IMR-90 (cell line): Measurements from ENCODE around the gene NDST1. TPM values are rescaled to one million over a fixed set of nuclear protein-coding genes. Genes with fewer than 3 reads are reported as not detected.

Experiments used
- ATAC-seq: fragments of 200-7000 bp; cut with Tn5 transposase; 2 replicates; pipeline ENCODE4 v1.9.1; 2020; ENCODE audit warnings: low read depth, mild to moderate bottlenecking, moderate library complexity
- BruUV-seq: library from RNA; stranded (reverse); fragments of 400-500 nt; replicated peaks from 2 replicates; lab custom pipeline; 2021; lab: Mats Ljungman, UMichigan
- CTCF ChIA-PET: fragments of 300-600 bp; formaldehyde crosslinking; extraction: SDS; loops from one replicate; lab custom pipeline; 2021; ENCODE audit warnings: antibody characterized with exemption; lab: Yijun Ruan, JAX
- POLR2A ChIA-PET: fragments of 300-600 bp; sonication (Branson Sonifier 250); formaldehyde crosslinking; loops from one replicate; lab custom pipeline; 2022; ENCODE audit warnings: antibody characterized with exemption; ENCODE audit not compliant: unreplicated experiment; lab: Charles Lee
- DNase-seq: peaks from one replicate; pipeline ENCODE4 v3.0.0; 2013
- H2AFZ ChIP-seq: replicated peaks from 2 replicates; pipeline ENCODE3; 2013; ENCODE audit warnings: low read length, mild to moderate bottlenecking; ENCODE audit not compliant: poor library complexity
- H2AK5ac ChIP-seq: 2 replicates; pipeline ENCODE4 v1.6.1; 2013; ENCODE audit warnings: low read depth, low read length, inconsistent platforms
- H2AK9ac ChIP-seq: replicated peaks from 2 replicates; pipeline ENCODE3; 2013; ENCODE audit warnings: mild to moderate bottlenecking, low read depth, low read length, moderate library complexity; ENCODE audit not compliant: poor library complexity
- H2BK120ac ChIP-seq: 2 replicates; pipeline ENCODE4 v1.6.1; 2013; ENCODE audit warnings: low read depth, low read length, inconsistent platforms
- H2BK15ac ChIP-seq: 3 replicates; pipeline ENCODE4 v1.6.1; 2013; ENCODE audit warnings: low read depth, low read length, inconsistent platforms
- H2BK20ac ChIP-seq: 2 replicates; pipeline ENCODE4 v1.6.1; 2013; ENCODE audit warnings: low read depth, mild to moderate bottlenecking, inconsistent platforms, low read length, moderate library complexity
- H2BK5ac ChIP-seq: 2 replicates; pipeline ENCODE4 v1.6.1; 2013; ENCODE audit warnings: mild to moderate bottlenecking, low read depth, low read length, inconsistent platforms; ENCODE audit not compliant: poor library complexity, severe bottlenecking
- H3K14ac ChIP-seq: replicated peaks from 2 replicates; pipeline ENCODE4 v1.6.1; 2013; ENCODE audit warnings: low read depth, low read length, inconsistent platforms
- H3K18ac ChIP-seq: 2 replicates; pipeline ENCODE4 v1.6.1; 2013; ENCODE audit warnings: low read depth, low read length, control low read depth
- H3K23ac ChIP-seq: 2 replicates; pipeline ENCODE4 v1.6.1; 2013; ENCODE audit warnings: low read depth, low read length, inconsistent platforms
- H3K27ac ChIP-seq: 2 replicates; pipeline ENCODE4 v1.5.1; 2013; ENCODE audit warnings: mild to moderate bottlenecking, control low read depth, low read length; ENCODE audit not compliant: insufficient read depth
- H3K27me3 ChIP-seq: 2 replicates; pipeline ENCODE4 v1.6.1; 2013; ENCODE audit warnings: low read length; ENCODE audit not compliant: control insufficient read depth, insufficient read depth
- H3K36me3 ChIP-seq: 2 replicates; pipeline ENCODE4 v1.6.1; 2013; ENCODE audit warnings: low read length, mixed read lengths; ENCODE audit not compliant: control insufficient read depth, insufficient read depth
- H3K4ac ChIP-seq: 2 replicates; pipeline ENCODE4 v1.6.1; 2013; ENCODE audit warnings: low read depth, low read length, inconsistent platforms
- H3K4me1 ChIP-seq: 2 replicates; pipeline ENCODE4 v1.6.1; 2013; ENCODE audit warnings: low read length, mixed read lengths; ENCODE audit not compliant: control insufficient read depth, insufficient read depth
- H3K4me2 ChIP-seq: 2 replicates; pipeline ENCODE4 v1.6.1; 2013; ENCODE audit warnings: low read depth, mild to moderate bottlenecking, control low read depth, low read length, moderate library complexity
- H3K4me3 ChIP-seq: 2 replicates; pipeline ENCODE4 v1.5.1; 2013; ENCODE audit warnings: low read depth, mild to moderate bottlenecking, control low read depth, low read length, moderate library complexity; ENCODE audit not compliant: insufficient read depth
- H3K56ac ChIP-seq: 2 replicates; pipeline ENCODE4 v1.6.1; 2013; ENCODE audit warnings: low read length, inconsistent platforms; ENCODE audit not compliant: insufficient read depth; ENCODE audit errors: extremely low read depth
- H3K79me1 ChIP-seq, 2 experiments: 2 replicates each; pipeline ENCODE4 v1.6.1; 2013; ENCODE audit warnings: low read length in 2 of 2, inconsistent platforms in 1 of 2, low read depth in 1 of 2
- H3K9ac ChIP-seq: 2 replicates; pipeline ENCODE4 v1.6.1; 2013; ENCODE audit warnings: low read depth, low read length, control low read depth
- H3K9me1 ChIP-seq: 2 replicates; pipeline ENCODE4 v1.6.1; 2013; ENCODE audit warnings: low read length, inconsistent platforms; ENCODE audit not compliant: insufficient read depth
- H3K9me3 ChIP-seq: 2 replicates; pipeline ENCODE4 v1.6.1; 2013; ENCODE audit warnings: low read length; ENCODE audit not compliant: control insufficient read depth, insufficient read depth
- H4K20me1 ChIP-seq: 2 replicates; pipeline ENCODE4 v1.6.1; 2013; ENCODE audit warnings: low read length, inconsistent platforms; ENCODE audit not compliant: insufficient read depth
- H4K5ac ChIP-seq: 2 replicates; pipeline ENCODE4 v1.6.1; 2013; ENCODE audit warnings: mild to moderate bottlenecking, low read depth, low read length, control low read depth
- H4K8ac ChIP-seq, 2 experiments: 2 replicates each; pipeline ENCODE4 v1.6.1; 2013; ENCODE audit warnings: low read depth in 2 of 2, low read length in 2 of 2, control low read depth in 1 of 2, inconsistent platforms in 1 of 2
- H4K91ac ChIP-seq: 2 replicates; pipeline ENCODE4 v1.6.1; 2013; ENCODE audit warnings: low read depth, low read length, inconsistent platforms; ENCODE audit not compliant: insufficient read depth
- CEBPB ChIP-seq: IDR thresholded peaks from 2 replicates; pipeline ENCODE4 v1.6.1; 2012; ENCODE audit warnings: low read depth, low read length, improper control_type of control experiment
- CHD1 ChIP-seq: IDR thresholded peaks from 2 replicates; pipeline ENCODE4 v1.6.1; 2012; ENCODE audit warnings: low read depth, low read length, improper control_type of control experiment
- MAZ ChIP-seq: IDR thresholded peaks from 2 replicates; pipeline ENCODE4 v1.6.1; 2012; ENCODE audit warnings: low read depth, mild to moderate bottlenecking, low read length, improper control_type of control experiment, moderate library complexity, borderline replicate concordance
- MXI1 ChIP-seq: IDR thresholded peaks from 2 replicates; pipeline ENCODE4 v1.6.1; 2012; ENCODE audit warnings: low read depth, mild to moderate bottlenecking, low read length, moderate library complexity, borderline replicate concordance
- POLR2A ChIP-seq: IDR thresholded peaks from 2 replicates; pipeline ENCODE4 v1.6.1; 2012; ENCODE audit warnings: mild to moderate bottlenecking, low read depth, low read length
- RAD21 ChIP-seq: IDR thresholded peaks from 2 replicates; pipeline ENCODE4 v1.6.1; 2012; ENCODE audit warnings: low read length, improper control_type of control experiment
- RFX5 ChIP-seq: IDR thresholded peaks from 2 replicates; pipeline ENCODE4 v1.8.0; 2012; ENCODE audit warnings: low read depth, mild to moderate bottlenecking, low read length, moderate library complexity
- WGBS, 2 experiments: methylation state at CpG; one replicate each; pipeline versions ENCODE4 v1.1.5 to v1.1.7; 2013; ENCODE audit warnings: missing lambda C conversion rate in 2 of 2; ENCODE audit not compliant: insufficient read length in 1 of 2; ENCODE audit errors: extremely low coverage in 2 of 2; 5-methylcytosine and 5-hydroxymethylcytosine counted together
- dilution Hi-C: fragments of 300-500 bp; cut with HindIII; formaldehyde crosslinking; loops from one replicate; pipeline ENCODE4 v1.14.3; 2018; ENCODE audit warnings: low sequenced_read_pairs; ENCODE audit not compliant: unreplicated experiment
- in situ Hi-C: fragments of 300-500 bp; cut with MboI; formaldehyde crosslinking; loops from 3 replicates; pipeline ENCODE4 v1.14.3; 2019; ENCODE audit warnings: low sequenced_read_pairs, inconsistent platforms, mixed read lengths
- intact Hi-C: fragments of 100-400 bp; cut with micrococcal nuclease; formaldehyde crosslinking; loops from 2 replicates; pipeline ENCODE4 v1.10.0; 2022
- polyA plus RNA-seq, 3 experiments: library from polyadenylated mRNA; depleted of rRNA; stranded (reverse); fragments of >200 nt; gene quantifications; 2 replicates each; pipeline ENCODE4 v1.2.3, GENCODE V29; 2012; ENCODE audit warnings: low replicate concordance in 1 of 3
- total RNA-seq: library from RNA; depleted of rRNA; stranded (reverse); fragments of >200 nt; gene quantifications from 2 replicates; pipeline ENCODE4 v1.2.3, GENCODE V29; 2012
- TF ChIP-seq, protein P1 (sequence below): fragments of 150-350 bp; IDR thresholded peaks from 2 replicates; pipeline ENCODE4 v1.6.1; 2016; ENCODE audit warnings: low read depth, mild to moderate bottlenecking, low read length, moderate library complexity, borderline replicate concordance

The NDST1 gene
- total and polyA plus RNA-seq, 2 of the 4 experiments (the other 2 are of a cell fraction): 30.5 to 80.4 TPM

- no peak for TF ChIP-seq CEBPB
Observed at GRCh38 chr5:150574818-150575547, 67.1 kb downstream of the NDST1 start (continued).

DNA sequence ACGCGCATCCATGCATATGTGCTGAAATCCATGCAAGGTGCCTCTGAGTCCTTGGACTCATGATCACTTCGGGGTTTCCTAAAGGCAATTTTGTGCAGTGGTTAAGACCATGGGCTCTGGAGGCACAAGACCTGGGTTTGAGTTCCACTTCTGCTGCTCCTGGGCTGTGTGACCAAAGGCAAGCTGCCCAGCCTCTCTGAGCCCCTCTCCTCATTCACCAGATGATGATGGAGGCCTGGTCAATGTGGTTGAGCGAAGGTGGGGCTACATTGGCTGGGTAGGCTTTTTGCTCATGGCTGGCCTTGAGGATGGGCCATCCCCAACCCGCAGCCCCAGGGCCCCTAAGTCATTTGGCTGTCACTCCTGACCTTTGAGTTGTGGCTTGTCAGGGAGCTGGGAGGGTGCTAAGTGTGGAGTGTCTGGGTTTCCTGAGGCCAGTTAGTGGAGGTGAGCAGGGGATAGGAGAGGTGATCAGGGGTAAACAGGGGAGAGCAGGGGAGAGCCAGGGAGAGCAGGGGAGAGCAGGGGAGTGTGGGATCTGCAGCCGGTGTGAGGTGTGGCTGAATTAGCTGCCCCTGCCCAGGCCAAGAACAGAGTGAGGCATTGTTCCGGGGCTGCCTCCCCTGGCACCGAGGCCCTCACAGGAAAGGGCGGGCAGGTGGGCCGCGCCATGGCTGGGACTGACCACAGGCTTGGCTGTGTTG is 68.0 kb downstream of the NDST1 start:
- Histone ChIP-seq H3K27me3 (peaks cover 12% of the 10 kb centered on the region), H3K9ac (no peak overlapping the region), H2BK120ac (no peak overlapping the region), H2AFZ (no peak overlapping the region), H3K27ac (no peak overlapping the region), H2BK15ac (no peak overlapping the region), H4K5ac (no peak overlapping the region), H2BK5ac (no peak overlapping the region), H3K14ac (no peak overlapping the region), H2BK20ac (no peak overlapping the region), H3K4ac (no peak overlapping the region; the same call in 1 of the 2 replicates), H3K36me3 (no peaks in the 10 kb centered on the region), H4K8ac (no peak overlapping the region), H3K79me1 (no peaks in the 10 kb centered on the region), H3K9me1 (no peaks in the 10 kb centered on the region; the same call in 1 of the 2 replicates), H2AK9ac (no peak overlapping the region), H3K23ac (no peak overlapping the region), H4K91ac (no peak overlapping the region), H4K20me1 (no peaks in the 10 kb centered on the region), H3K4me1 (peaks cover 9% of the 10 kb centered on the region), H3K56ac (no peak overlapping the region), H3K4me3 (no peak overlapping the region), H2AK5ac (no peak overlapping the region), H3K4me2 (no peak overlapping the region), H3K18ac (no peak overlapping the region), H3K9me3 (no peaks in the 10 kb centered on the region)
- ATAC-seq: no peak
- intact Hi-C loops (no loop called here), dilution Hi-C loops (no loop called here), in situ Hi-C loops (no loop called here)
- WGBS, 2 experiments: 95% methylated on average over 9 of the region's 11 CpGs; no CpG with 5 or more reads in 1 of the 2 experiments
- ChIA-PET CTCF (no interaction called here), POLR2A (no interaction called here)
- TF ChIP-seq MAZ: no peak
- no peak for TF ChIP-seq CHD1
- TF ChIP-seq POLR2A: no peak
- no peak for TF ChIP-seq RFX5
- no peak for TF ChIP-seq RAD21
- TF ChIP-seq MXI1: no peak
- TF ChIP-seq, protein P1, sequence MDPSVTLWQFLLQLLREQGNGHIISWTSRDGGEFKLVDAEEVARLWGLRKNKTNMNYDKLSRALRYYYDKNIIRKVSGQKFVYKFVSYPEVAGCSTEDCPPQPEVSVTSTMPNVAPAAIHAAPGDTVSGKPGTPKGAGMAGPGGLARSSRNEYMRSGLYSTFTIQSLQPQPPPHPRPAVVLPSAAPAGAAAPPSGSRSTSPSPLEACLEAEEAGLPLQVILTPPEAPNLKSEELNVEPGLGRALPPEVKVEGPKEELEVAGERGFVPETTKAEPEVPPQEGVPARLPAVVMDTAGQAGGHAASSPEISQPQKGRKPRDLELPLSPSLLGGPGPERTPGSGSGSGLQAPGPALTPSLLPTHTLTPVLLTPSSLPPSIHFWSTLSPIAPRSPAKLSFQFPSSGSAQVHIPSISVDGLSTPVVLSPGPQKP: no peak
- no TSS peak for BruUV-seq
- DNase-seq: no peak
